PC-3 (cell line): ENCODE data around the gene LFNG. TPM values are rescaled to one million over a fixed set of nuclear protein-coding genes. Genes with fewer than 3 reads are reported as not detected.

Experiments
- ATAC-seq: fragments of 200-7000 bp; cut with Tn5 transposase; 2 replicates; pipeline ENCODE4 v1.9.1; 2020; ENCODE audit warnings: mild to moderate bottlenecking, moderate library complexity
- BruUV-seq: library from RNA; stranded (reverse); fragments of 400-500 nt; replicated peaks from 2 replicates; lab custom pipeline; 2021; lab: Mats Ljungman, UMichigan
- CTCF ChIA-PET: fragments of 300-600 bp; sonication (Branson Sonifier 250); formaldehyde crosslinking; loops from one replicate; lab custom pipeline; 2022; ENCODE audit warnings: antibody characterized with exemption; lab: Charles Lee
- POLR2A ChIA-PET: fragments of 300-600 bp; sonication (Branson Sonifier 250); formaldehyde crosslinking; loops from one replicate; lab custom pipeline; 2022; ENCODE audit warnings: antibody characterized with exemption; ENCODE audit not compliant: unreplicated experiment; lab: Charles Lee
- DNase-seq: peaks from one replicate; pipeline ENCODE4 v3.0.0-alpha.2; 2015
- H2AFZ ChIP-seq: fragments of 300-600 bp; sonication (generic); 2 replicates; pipeline ENCODE4 v1.6.0; 2016; ENCODE audit warnings: antibody characterized with exemption, low read length
- H3F3A ChIP-seq: fragments of 300-600 bp; sonication (generic); one replicate; pipeline ENCODE4 v1.6.0; 2017; ENCODE audit warnings: antibody characterized with exemption, low read length, control low read depth, mild to moderate bottlenecking; ENCODE audit not compliant: unreplicated experiment
- H3K27ac ChIP-seq: fragments of 300-600 bp; sonication (generic); 2 replicates; pipeline ENCODE4 v1.5.1; 2016; ENCODE audit warnings: mild to moderate bottlenecking, low read length
- H3K27me3 ChIP-seq: fragments of 300-600 bp; sonication (generic); 2 replicates; pipeline ENCODE4 v1.6.1; 2016; ENCODE audit warnings: low read length, mixed read lengths
- H3K36me3 ChIP-seq: fragments of 300-600 bp; sonication (generic); 2 replicates; pipeline ENCODE4 v1.6.1; 2016; ENCODE audit warnings: low read depth, mixed run types, low read length, mixed read lengths
- H3K4me1 ChIP-seq: fragments of 300-600 bp; sonication (generic); 2 replicates; pipeline ENCODE4 v1.5.1; 2016; ENCODE audit warnings: low read length; ENCODE audit not compliant: insufficient read depth
- H3K4me2 ChIP-seq: fragments of 300-600 bp; sonication (generic); 2 replicates; pipeline ENCODE4 v1.6.0; 2016; ENCODE audit warnings: low read length
- H3K4me3 ChIP-seq: fragments of 300-600 bp; sonication (generic); 2 replicates; pipeline ENCODE4 v1.5.1; 2016; ENCODE audit warnings: mild to moderate bottlenecking, low read length, mixed read lengths
- H3K79me2 ChIP-seq: fragments of 300-600 bp; sonication (generic); 2 replicates; pipeline ENCODE4 v1.6.1; 2017; ENCODE audit warnings: low read length, mixed read lengths
- H3K9ac ChIP-seq: fragments of 300-600 bp; sonication (generic); 2 replicates; pipeline ENCODE4 v1.6.0; 2016; ENCODE audit warnings: mild to moderate bottlenecking, low read length
- H3K9me2 ChIP-seq: fragments of 300-600 bp; sonication (generic); replicated peaks from 2 replicates; pipeline ENCODE4 v1.6.1; 2016; ENCODE audit warnings: mixed run types, low read length, mixed read lengths
- H3K9me3 ChIP-seq: fragments of 300-600 bp; sonication (generic); 2 replicates; pipeline ENCODE4 v1.6.1; 2016; ENCODE audit warnings: low read length, mixed read lengths
- H4K20me1 ChIP-seq: fragments of 300-600 bp; sonication (generic); 2 replicates; pipeline ENCODE4 v1.6.1; 2016; ENCODE audit warnings: low read length, mixed read lengths
- CTCF ChIP-seq: fragments of 300-600 bp; sonication (generic); conservative IDR thresholded peaks from 2 replicates; pipeline ENCODE4 v1.5.1; 2017; ENCODE audit warnings: antibody characterized with exemption, low read depth, mild to moderate bottlenecking, low read length
- EZH2 ChIP-seq: fragments of 300-600 bp; sonication (generic); IDR thresholded peaks from one replicate; pipeline ENCODE4 v1.6.1; 2017; ENCODE audit warnings: antibody characterized with exemption, mild to moderate bottlenecking, low read length; ENCODE audit not compliant: unreplicated experiment
- EZH2phosphoT487 ChIP-seq: fragments of 300-600 bp; sonication (generic); IDR thresholded peaks from 2 replicates; pipeline ENCODE4 v1.6.1; 2018; ENCODE audit warnings: mild to moderate bottlenecking, antibody characterized with exemption, low read length, borderline replicate concordance
- intact Hi-C: fragments of 100-400 bp; cut with micrococcal nuclease; formaldehyde crosslinking; loops from 2 replicates; pipeline ENCODE4 v1.9.0; 2023
- total RNA-seq: library from RNA; depleted of rRNA; stranded (reverse); fragments of >200 nt; gene quantifications from 2 replicates; pipeline ENCODE4 v1.2.3, GENCODE V29; 2014

LFNG gene
- total RNA-seq, 1 experiment from 2014 or later: 7.7 TPM

- H3K4me1 ChIP-seq: peaks cover 15% of the 10 kb centered on the region; the same call in 1 of the 2 replicates
- H3K4me2 ChIP-seq: no peak overlapping the region
- no peaks in the 10 kb centered on the region for H3K9me3 ChIP-seq
- TF ChIP-seq CTCF: no peak
- TF ChIP-seq EZH2: no peak
- no peak for TF ChIP-seq EZH2phosphoT487
- H2AFZ ChIP-seq: no peak overlapping the region
- no peaks in the 10 kb centered on the region for H3K79me2 ChIP-seq
- H3K4me3 ChIP-seq: no peak overlapping the region
- no peak overlapping the region for H3K9ac ChIP-seq
- ChIA-PET POLR2A (no interaction called here), CTCF (no interaction called here)
- intact Hi-C loops: no loop called here
- H3F3A ChIP-seq: no peaks in the 10 kb centered on the region
- no peak for DNase-seq
- H3K9me2 ChIP-seq: no peaks in the 10 kb centered on the region
- no peaks in the 10 kb centered on the region for H4K20me1 ChIP-seq
- no TSS peak for BruUV-seq
- H3K36me3 ChIP-seq: no peaks in the 10 kb centered on the region
- ATAC-seq: no peak
- H3K27me3 ChIP-seq: no peaks in the 10 kb centered on the region
- no peak overlapping the region for H3K27ac ChIP-seq
These were observed 45.9 kb upstream of the LFNG start for GRCh38 chr7:2473496-2474180.

- H3K27ac ChIP-seq: no peak overlapping the region
- H3K27me3 ChIP-seq: no peaks in the 10 kb centered on the region
- no peaks in the 10 kb centered on the region for H3K79me2 ChIP-seq
- H3K9ac ChIP-seq: no peak overlapping the region
- no peak for TF ChIP-seq CTCF
- TF ChIP-seq EZH2phosphoT487: no peak
- no peak for TF ChIP-seq EZH2
- POLR2A ChIA-PET: no interaction called here
- no peaks in the 10 kb centered on the region for H3K9me3 ChIP-seq
- no peak overlapping the region for H3K4me3 ChIP-seq
- ATAC-seq (no peak), DNase-seq (no peak)
- H3K36me3 ChIP-seq: no peaks in the 10 kb centered on the region
- H3K4me1 ChIP-seq: peaks cover 16% of the 10 kb centered on the region; the same call in 1 of the 2 replicates
- CTCF ChIA-PET: no interaction called here
- intact Hi-C loops: no loop called here
- BruUV-seq: no TSS peak
- no peak overlapping the region for H3K4me2 ChIP-seq
- H3K9me2 ChIP-seq: no peaks in the 10 kb centered on the region
- no peaks in the 10 kb centered on the region for H3F3A ChIP-seq
- no peak overlapping the region for H2AFZ ChIP-seq
- H4K20me1 ChIP-seq: no peaks in the 10 kb centered on the region
These were observed 45.4 kb upstream of the LFNG start for GRCh38 chr7:2474224-2474623.
